Amniotic stem cell (primary cell): ENCODE results near the gene DRG1.
"Not testable (repeated sequence)": the region's sequence is repeated elsewhere in the genome, so short reads cannot be mapped to it uniquely, and the experiment has no call there.

Experiments used
- DNase-seq: peaks from one replicate; lab custom pipeline; 2025; lab: John Stamatoyannopoulos, UW

Gene DRG1

DNA sequence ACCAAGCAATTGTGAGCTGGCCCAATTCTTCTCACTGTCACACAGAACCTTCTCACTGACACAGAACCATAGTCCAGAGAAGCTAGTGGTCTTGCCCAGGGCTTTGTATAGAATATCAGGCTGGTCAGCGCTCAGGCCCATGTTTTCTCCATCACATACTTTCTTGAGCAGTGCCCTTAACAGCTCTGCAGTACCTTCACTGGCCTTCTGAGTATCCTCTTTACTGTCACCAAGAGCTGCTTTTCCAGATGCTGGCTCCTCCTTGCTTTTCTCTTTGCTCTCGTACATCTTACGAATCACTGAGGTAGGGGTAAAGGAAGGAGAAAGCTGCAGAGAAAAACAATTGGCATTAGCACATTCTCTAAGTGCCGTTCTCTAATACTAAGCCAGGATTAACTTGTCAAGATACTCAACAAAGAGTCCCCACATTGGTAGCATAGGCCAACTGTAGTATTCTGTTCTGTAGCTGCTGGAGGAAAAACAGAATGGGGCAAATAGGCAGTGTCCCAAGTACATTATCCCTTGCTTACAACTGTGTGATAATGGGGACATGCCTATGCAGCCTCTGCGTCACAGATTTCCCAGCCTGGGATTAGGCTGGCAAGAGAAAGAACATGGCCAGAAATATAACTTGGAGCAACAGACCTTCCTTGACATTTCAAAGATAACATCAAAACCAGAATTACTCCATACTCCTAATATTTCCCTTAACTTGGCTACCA is 43.5 kb downstream of the DRG1 start:
- no peak for DNase-seq

DNA sequence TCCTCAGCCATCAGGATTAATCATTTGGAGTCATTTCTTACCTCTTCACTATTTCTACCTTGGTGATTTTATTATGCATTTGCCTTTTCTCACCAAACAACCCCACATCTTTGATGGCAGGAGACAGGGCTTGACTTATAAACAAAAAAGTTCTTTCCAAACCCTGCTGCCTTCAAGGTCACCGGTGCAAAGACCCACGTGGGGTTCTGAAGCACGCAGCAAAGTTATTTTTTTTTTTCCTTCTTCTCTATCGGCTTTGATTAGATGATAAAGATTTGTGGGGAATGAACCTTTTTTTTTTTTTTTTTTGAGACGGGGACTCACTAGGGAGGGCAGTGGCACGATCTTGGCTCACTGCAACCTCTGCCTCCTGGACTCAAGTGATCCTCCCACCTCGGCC is 44.1 kb downstream of the DRG1 start:
- no peak for DNase-seq

DNA sequence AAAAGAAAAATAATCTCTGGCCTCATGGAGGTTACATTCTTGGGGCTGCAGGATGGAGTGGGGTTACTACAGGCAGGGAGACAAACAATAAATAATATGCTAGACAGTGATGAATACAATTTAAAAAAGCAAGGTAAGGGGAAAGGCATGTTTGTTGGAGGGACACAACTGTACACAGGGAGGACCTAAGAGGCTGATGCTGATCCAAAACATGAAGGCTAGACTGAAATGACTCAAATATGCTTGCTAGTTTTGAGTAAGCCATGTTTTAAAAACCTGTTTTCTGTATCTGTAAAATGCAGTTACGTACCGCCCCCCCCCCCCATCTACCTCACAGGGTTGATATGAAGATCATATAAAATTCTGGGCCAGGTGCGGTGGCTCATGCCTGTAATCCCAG is 46.2 kb downstream of the DRG1 start:
- no peak for DNase-seq

DNA sequence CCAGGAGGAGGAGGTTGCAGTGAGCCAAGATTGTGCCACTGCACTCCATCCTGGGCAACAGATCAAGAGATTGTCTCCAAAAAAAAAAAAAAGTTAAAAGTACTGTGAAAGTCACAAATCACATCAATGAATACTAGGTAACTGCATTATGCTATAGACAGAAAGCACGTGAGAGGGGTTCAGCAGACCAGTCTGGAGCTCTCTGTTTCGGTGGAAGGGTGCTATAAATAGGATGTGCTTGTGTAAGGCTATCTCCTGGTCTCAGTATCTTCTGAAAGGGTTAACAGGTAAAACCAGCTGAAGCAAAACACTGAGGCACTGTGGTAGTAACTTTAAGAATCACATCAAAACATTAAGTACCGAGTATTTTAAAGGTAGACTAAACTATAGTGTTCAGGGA is 46.8 kb downstream of the DRG1 start:
- no peak for DNase-seq

DNA sequence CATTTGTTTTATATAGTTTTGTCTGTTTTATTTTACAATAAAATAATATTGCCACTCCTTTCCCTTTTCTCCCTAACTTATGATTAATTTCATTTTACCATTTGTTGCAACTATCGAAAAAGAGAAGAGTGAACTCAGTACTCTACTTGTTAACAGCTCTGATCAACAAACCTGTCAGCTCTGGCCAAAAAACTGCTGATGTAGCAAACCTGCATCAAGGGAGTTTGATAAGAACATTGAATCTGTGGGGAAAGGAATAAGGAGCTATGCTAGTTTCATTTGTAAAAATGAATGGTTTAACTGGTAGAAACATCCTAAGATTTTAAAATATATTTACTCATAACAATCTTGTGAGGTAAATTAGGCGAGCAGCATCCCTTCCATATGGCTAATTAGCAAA is 47.4 kb downstream of the DRG1 start:
- no peak for DNase-seq

DNA sequence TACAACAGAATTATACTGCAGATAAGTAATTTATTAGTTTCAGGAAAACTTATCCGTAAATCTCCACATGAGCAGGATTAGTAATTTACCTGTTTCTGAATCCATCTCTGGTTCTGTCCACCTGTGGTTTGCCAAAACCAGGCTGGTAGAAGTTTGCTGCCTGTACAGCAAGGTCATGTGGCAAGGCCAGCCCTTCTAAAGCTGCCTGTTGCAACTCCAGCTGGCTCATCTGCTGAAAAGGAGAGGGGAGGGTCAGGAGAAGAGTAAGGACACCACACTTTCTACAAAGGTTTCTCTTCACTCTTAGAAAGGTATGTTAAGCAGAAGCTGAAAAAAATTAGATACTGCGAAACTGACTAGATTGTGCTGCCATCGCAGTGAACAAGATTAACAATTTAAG is 47.9 kb downstream of the DRG1 start:
- no peak for DNase-seq

DNA sequence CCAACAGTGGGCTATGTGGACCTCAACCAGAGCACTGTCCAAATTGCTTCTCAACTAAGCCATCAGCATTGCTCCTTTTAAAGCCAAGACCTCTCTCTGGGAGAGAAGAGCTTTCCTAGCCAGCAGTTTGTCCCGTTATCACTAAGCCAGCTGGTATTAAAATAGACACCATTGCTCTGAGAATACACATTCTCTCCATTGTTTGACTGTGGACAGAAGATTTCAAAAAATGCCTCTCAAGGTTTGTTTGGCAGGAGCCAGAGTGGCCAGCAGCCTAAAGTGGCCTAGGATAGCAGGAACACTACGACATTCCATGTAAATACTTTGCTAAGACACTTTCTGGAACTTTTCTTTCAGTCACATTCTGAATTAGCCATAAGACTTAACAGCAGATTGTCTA is 49.0 kb downstream of the DRG1 start:
- no peak for DNase-seq

DNA sequence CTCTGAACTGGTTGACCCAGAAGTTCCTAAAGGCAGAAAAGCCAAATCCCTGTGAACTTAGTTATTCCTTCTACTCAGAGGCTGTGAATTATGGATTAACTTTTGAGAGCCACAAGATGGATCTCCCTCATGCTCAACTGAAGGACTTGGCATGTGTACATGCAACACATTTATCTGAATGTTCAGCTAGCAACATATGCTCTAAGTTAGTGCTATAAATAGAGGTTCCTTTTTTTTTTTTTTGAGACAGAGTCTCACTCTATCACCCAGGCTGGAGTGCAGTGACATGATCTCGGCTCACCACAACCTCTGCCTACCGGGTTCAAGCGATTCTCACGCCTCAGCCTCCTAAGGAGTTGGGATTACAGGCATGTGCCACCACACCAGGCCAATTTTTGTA is 50.1 kb downstream of the DRG1 start:
- no peak for DNase-seq

DNA sequence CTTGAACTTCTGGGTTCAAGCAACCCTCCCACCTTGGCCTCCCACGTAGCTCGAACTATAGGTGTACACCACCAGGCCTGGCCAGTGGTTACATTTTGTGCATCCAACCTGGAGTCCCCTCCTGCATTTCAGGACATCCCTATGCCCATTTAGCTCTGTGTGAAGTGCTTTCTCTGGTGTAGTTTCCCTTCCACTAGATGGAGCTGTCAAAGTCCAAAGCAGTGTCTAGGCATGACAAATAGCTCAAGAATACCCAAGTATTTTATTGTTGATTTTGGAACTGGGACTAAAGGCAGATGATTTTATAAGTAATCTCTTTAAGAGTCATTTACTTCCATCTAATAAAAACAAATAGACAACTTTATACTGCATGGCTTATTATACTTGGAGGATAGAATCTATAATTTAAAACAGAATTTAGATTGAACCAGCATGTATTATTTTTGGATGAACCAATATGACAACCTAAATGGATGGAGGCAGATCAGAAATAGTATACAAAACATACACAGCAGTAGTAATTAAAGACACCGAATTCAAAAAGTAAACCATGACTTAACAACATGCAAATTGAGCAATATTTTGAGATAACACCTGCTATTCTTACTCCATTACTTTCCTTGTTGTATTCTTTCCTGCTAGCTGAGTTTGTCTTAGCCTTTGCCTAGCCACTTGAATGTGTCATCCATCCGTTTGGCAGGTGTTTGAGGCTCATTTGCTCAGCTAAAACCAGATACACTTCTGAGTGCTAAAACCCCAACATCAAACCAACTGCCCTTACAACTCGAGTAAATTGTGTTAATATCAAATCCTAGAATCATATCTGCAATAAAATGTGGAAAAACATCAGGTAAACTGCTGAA is 52.5 kb downstream of the DRG1 start:
- DNase-seq: peak; percentile 49

DNA sequence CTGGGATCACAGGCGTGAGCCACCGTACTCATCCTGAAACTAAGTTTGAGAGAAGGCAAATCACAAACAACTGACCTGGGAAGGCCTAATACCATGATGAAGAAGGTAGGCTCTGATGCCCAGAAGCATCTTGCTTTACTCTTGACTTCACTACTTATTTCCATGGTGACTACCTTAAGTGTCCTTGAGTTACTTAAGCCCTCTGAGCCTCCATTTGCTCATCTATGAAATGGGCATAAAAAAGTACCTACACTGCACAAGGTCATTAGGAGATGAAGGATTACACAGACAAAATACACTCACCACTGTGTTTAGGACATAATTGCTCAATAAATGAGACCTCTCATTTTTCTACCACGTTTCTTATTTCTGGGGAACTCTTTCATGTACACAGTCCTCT is 62.3 kb downstream of the DRG1 start:
- DNase-seq: no peak

DNA sequence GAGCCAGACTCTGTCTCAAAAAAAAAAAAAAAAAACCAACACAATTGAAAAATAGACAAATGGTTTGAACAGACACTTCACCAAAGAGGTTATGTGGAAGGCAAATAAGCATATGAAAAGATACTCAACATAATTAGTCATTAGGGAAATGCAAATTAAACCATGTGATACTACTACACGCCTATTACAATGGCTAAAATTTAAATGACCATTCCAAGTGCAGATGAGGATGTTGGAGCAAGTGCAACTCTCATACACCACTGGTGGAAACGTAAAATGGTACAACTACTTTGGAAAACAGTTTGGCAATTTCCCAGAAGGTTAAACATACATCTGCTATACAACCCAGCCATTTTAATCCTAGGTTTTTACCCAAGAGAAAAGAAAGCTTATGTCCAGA is 65.9 kb downstream of the DRG1 start:
- no peak for DNase-seq

DNA sequence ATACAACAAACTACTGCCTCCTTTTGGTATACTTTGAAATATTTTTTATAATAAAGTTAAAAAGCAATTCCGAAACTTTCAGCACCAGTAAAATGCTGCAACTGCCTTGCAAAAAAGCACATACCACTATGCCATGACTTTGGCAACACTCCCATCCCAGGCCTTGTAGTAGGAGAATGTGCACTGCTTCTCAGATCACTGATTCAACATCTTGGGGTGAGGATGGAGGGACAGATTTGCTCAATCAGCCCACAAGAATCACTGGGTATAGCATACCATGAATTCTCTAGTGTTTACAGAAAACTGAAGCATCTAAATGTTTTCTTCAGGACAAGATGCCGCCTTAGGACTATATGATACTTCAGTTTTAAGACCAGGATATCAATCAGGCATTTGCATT is 75.3 kb downstream of the DRG1 start:
- DNase-seq: peak; percentile 32

DNA sequence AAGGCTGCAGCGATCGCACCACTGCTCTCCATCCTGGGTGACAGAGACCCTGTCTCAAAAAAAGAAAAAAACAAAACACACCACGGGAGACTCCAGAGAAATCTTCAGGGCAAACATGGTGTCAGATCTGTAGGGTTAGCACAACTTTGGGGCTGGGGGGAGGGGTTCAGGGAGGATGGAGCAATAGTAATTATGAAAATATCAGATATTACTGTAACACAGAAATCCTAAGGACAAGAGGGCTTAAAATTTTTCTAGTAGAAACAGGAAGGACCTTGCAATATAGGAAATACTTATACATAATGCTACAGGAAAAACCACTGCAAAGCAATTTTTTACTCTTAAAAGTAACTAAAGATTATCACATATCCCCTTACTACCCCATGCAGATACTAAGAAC is 76.4 kb downstream of the DRG1 start:
- DNase-seq: no peak

DNA sequence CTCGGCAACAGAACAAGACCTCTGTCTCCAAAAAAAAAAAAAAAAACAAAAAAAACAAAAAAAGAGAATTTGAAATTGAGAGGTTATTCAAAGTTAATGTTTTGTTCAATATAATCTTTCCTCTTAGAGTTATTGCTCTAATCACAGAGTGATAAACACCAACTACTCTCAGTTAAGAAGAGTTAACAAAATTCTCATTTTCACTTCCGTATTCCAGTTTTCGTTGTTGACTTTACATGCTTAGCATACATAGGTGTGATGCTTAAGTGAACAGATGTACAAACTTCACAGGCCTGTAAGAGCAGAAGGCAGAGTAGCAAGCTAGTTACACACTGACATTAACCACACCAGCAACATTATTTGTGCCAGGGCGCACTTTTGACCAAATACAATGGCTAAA is 77.9 kb downstream of the DRG1 start:
- DNase-seq: no peak

DNA sequence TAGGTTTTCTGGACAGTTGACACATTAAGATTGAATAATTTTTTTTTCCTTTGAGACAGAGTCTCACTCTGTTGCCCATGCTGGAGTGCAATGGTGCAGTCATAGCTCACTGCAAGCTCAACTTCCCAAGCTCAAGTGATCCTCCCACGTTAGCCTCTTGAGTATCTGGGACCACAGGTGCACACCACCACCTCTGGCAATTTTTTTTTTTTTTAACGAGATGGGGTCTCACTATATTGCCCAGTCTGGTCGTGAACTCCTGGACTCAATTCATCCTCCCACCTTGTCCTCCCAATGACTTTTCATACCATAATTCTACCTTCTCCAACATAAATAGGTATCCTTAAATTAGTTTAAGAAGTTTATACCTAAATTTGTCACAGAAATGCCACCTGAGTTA is 81.7 kb downstream of the DRG1 start:
- no peak for DNase-seq

DNA sequence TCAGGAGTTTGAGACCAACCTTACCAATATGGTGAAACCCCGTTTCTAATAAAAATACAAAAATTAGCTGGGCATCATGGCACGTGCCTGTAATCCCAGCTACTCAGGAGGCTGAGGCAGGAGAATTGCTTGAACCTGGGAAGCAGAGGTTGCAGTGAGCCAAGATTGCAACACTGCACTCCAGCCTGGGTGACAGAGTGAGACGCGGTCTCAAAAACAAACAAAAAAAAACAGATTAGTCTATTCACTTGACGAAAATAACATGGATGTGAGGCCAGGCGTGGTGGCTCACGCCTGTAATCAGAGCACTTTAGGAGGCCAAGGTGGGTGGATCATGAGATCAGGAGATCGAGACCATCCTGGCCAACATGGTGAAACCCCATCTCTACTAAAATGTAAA is 83.1 kb downstream of the DRG1 start:
- DNase-seq: not testable (repeated sequence)
